Thyroid gland (tissue), 4 donors: ENCODE results near the gene STRIP1.

Source experiments
- POLR2A ChIP-seq, 2 donors: fragments of 450-650 bp; IDR thresholded peaks; one replicate each; pipeline ENCODE4 v1.6.1; 2017; ENCODE audit warnings: antibody characterized with exemption in 2 of 2, mild to moderate bottlenecking in 2 of 2, moderate library complexity in 1 of 2
- TF ChIP-seq, protein P1 (sequence below), 6 experiments: fragments of 200-600 bp in 3 of 6; fragments of 450-650 bp in 3 of 6; sonication (generic) in 3 of 6; IDR thresholded peaks; one replicate each; pipeline ENCODE4 v1.5.1; 2016 to 2019; ENCODE audit warnings: antibody characterized with exemption in 6 of 6, mild to moderate bottlenecking in 2 of 6, inconsistent platforms in 1 of 6, moderate library complexity in 1 of 6

DNA sequence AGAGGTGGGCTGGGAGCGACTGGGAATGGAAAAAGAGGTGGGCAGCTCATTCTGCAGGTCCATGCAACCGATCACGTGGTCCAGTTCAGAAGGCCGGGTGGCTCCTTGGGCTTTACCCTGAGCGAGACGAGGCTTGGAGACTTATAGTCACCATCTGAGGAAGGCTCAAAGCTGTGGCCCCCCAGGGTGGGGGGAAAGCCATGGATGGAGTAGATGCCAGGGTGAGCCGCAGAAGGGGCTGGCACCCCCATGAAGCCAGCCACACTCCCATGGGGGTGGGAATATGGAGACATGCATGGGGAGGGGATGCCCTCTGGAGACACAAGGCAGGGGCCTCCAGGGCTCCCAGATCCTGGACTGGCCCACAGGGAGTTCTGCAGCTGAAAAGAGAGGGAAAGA lies 26.2 kb downstream of the STRIP1 start:
- TF ChIP-seq, protein P1, sequence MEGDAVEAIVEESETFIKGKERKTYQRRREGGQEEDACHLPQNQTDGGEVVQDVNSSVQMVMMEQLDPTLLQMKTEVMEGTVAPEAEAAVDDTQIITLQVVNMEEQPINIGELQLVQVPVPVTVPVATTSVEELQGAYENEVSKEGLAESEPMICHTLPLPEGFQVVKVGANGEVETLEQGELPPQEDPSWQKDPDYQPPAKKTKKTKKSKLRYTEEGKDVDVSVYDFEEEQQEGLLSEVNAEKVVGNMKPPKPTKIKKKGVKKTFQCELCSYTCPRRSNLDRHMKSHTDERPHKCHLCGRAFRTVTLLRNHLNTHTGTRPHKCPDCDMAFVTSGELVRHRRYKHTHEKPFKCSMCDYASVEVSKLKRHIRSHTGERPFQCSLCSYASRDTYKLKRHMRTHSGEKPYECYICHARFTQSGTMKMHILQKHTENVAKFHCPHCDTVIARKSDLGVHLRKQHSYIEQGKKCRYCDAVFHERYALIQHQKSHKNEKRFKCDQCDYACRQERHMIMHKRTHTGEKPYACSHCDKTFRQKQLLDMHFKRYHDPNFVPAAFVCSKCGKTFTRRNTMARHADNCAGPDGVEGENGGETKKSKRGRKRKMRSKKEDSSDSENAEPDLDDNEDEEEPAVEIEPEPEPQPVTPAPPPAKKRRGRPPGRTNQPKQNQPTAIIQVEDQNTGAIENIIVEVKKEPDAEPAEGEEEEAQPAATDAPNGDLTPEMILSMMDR (IDR thresholded peaks at IDR 0.05): no peak
- no peak for TF ChIP-seq POLR2A (IDR thresholded peaks at IDR 0.05)
